H9 (cell line): ENCODE measurements around the gene PGBD5. TPM values are rescaled to one million over a fixed set of nuclear protein-coding genes. Genes with fewer than 3 reads are reported as not detected.

ENCODE experiments used
- DNase-seq: peaks from one replicate; pipeline ENCODE4 v3.0.0-alpha.2; 2017
- H2AFZ ChIP-seq: one replicate; pipeline ENCODE4 v1.6.1; 2013; ENCODE audit warnings: mild to moderate bottlenecking, low read length, control low read depth, moderate library complexity
- H2AK5ac ChIP-seq: 2 replicates; pipeline ENCODE4 v1.6.1; 2013; ENCODE audit warnings: low read length, control low read depth, mixed read lengths; ENCODE audit not compliant: insufficient read length
- H2BK120ac ChIP-seq: one replicate; pipeline ENCODE4 v1.6.1; 2013; ENCODE audit warnings: low read depth, mild to moderate bottlenecking, low read length, control low read depth, inconsistent platforms; ENCODE audit not compliant: poor library complexity, severe bottlenecking
- H2BK12ac ChIP-seq: 2 replicates; pipeline ENCODE4 v1.6.1; 2013; ENCODE audit warnings: low read length, control low read depth, mixed read lengths, low read depth; ENCODE audit not compliant: insufficient read length
- H2BK15ac ChIP-seq: 2 replicates; pipeline ENCODE4 v1.6.1; 2013; ENCODE audit warnings: low read depth, low read length, control low read depth
- H2BK20ac ChIP-seq: one replicate; pipeline ENCODE4 v1.6.1; 2013; ENCODE audit warnings: low read depth, mild to moderate bottlenecking, low read length, control low read depth, inconsistent platforms; ENCODE audit not compliant: poor library complexity, severe bottlenecking
- H2BK5ac ChIP-seq: 2 replicates; pipeline ENCODE4 v1.6.1; 2013; ENCODE audit warnings: low read length, control low read depth, mixed read lengths; ENCODE audit not compliant: insufficient read length
- H3K14ac ChIP-seq: 2 replicates; pipeline ENCODE4 v1.6.1; 2013; ENCODE audit warnings: low read length, control low read depth; ENCODE audit not compliant: insufficient read depth
- H3K18ac ChIP-seq: 2 replicates; pipeline ENCODE4 v1.6.1; 2013; ENCODE audit warnings: low read depth, mild to moderate bottlenecking, mixed read lengths, low read length, control low read depth; ENCODE audit not compliant: insufficient read length
- H3K23ac ChIP-seq: 2 replicates; pipeline ENCODE4 v1.6.1; 2013; ENCODE audit warnings: low read length, control low read depth, mixed read lengths, low read depth; ENCODE audit not compliant: insufficient read length
- H3K23me2 ChIP-seq: 2 replicates; pipeline ENCODE4 v1.6.1; 2013; ENCODE audit warnings: low read depth, mild to moderate bottlenecking, mixed read lengths, low read length, control low read depth; ENCODE audit not compliant: insufficient read length, poor library complexity, severe bottlenecking
- H3K27ac ChIP-seq: 2 replicates; pipeline ENCODE4 v1.5.1; 2013; ENCODE audit warnings: low read length, control low read depth, mixed read lengths, low read depth; ENCODE audit not compliant: insufficient read length
- H3K27me3 ChIP-seq: 2 replicates; pipeline ENCODE4 v1.6.1; 2013; ENCODE audit warnings: low read length, control low read depth, inconsistent platforms; ENCODE audit not compliant: insufficient read depth
- H3K4ac ChIP-seq: 2 replicates; pipeline ENCODE4 v1.6.1; 2013; ENCODE audit warnings: low read depth, mild to moderate bottlenecking, control low read depth, inconsistent platforms, low read length, moderate library complexity
- H3K4me1 ChIP-seq: 2 replicates; pipeline ENCODE4 v1.6.1; 2013; ENCODE audit warnings: low read length, control low read depth, inconsistent platforms; ENCODE audit not compliant: insufficient read depth
- H3K4me2 ChIP-seq: 2 replicates; pipeline ENCODE4 v1.6.1; 2013; ENCODE audit warnings: low read length, control low read depth, mixed read lengths; ENCODE audit not compliant: insufficient read length, insufficient read depth
- H3K56ac ChIP-seq: 2 replicates; pipeline ENCODE4 v1.6.1; 2013; ENCODE audit warnings: low read depth, mild to moderate bottlenecking, mixed read lengths, low read length, control low read depth; ENCODE audit not compliant: insufficient read length
- H3K79me1 ChIP-seq: 2 replicates; pipeline ENCODE4 v1.6.1; 2013; ENCODE audit warnings: low read depth, mild to moderate bottlenecking, moderate library complexity, low read length, control low read depth, inconsistent platforms; ENCODE audit not compliant: insufficient read depth, poor library complexity, severe bottlenecking
- H3K79me2 ChIP-seq: 2 replicates; pipeline ENCODE4 v1.6.1; 2013; ENCODE audit warnings: low read length, control low read depth, inconsistent platforms; ENCODE audit not compliant: insufficient read depth
- H3K9ac ChIP-seq: 2 replicates; pipeline ENCODE4 v1.6.1; 2013; ENCODE audit warnings: low read length, control low read depth, mixed read lengths; ENCODE audit not compliant: insufficient read length; ENCODE audit errors: extremely low read depth
- H3K9me3 ChIP-seq: one replicate; pipeline ENCODE4 v1.6.1; 2013; ENCODE audit warnings: low read depth, low read length, inconsistent platforms; ENCODE audit not compliant: control insufficient read depth
- H3T11ph ChIP-seq: one replicate; pipeline ENCODE4 v1.6.1; 2013; ENCODE audit warnings: mild to moderate bottlenecking, low read length, control low read depth, inconsistent platforms
- H4K20me1 ChIP-seq: one replicate; pipeline ENCODE4 v1.6.1; 2013; ENCODE audit not compliant: control insufficient read depth, insufficient read length, insufficient read depth
- H4K5ac ChIP-seq: 2 replicates; pipeline ENCODE4 v1.6.1; 2013; ENCODE audit warnings: low read depth, mild to moderate bottlenecking, mixed read lengths, low read length, control low read depth; ENCODE audit not compliant: insufficient read length
- H4K8ac ChIP-seq: replicated peaks from 2 replicates; pipeline ENCODE4 v1.6.1; 2013; ENCODE audit warnings: low read length, control low read depth, mixed read lengths, low read depth; ENCODE audit not compliant: insufficient read length
- H4K91ac ChIP-seq: 2 replicates; pipeline ENCODE4 v1.6.1; 2013; ENCODE audit warnings: low read depth, mild to moderate bottlenecking, moderate library complexity, mixed read lengths, low read length, control low read depth; ENCODE audit not compliant: insufficient read length
- H3K27ac Mint-ChIP-seq, 3 experiments: 2 replicates in 2 of 3; 3 replicates in 1 of 3; pipeline ENCODE4 v1.8.0; 2020 to 2021; ENCODE audit warnings: mixed read lengths in 3 of 3, mild to moderate bottlenecking in 1 of 3, moderate library complexity in 1 of 3
- H3K27me3 Mint-ChIP-seq: 2 replicates; pipeline ENCODE4 v1.8.0; 2021; ENCODE audit warnings: low read depth, mild to moderate bottlenecking, moderate library complexity, mixed read lengths
- H3K36me3 Mint-ChIP-seq, 3 experiments: 2 replicates in 2 of 3; 3 replicates in 1 of 3; pipeline ENCODE4 v1.8.0; 2020 to 2021; ENCODE audit warnings: low read depth in 3 of 3, mixed read lengths in 3 of 3; ENCODE audit not compliant: insufficient read depth in 1 of 3
- H3K4me1 Mint-ChIP-seq, 2 experiments: 2 replicates each; pipeline ENCODE4 v1.8.0; 2020; ENCODE audit warnings: mixed read lengths in 2 of 2
- H3K4me3 Mint-ChIP-seq, 2 experiments: 2 replicates in 1 of 2; 3 replicates in 1 of 2; pipeline ENCODE4 v1.8.0; 2020 to 2021; ENCODE audit warnings: mild to moderate bottlenecking in 2 of 2, mixed read lengths in 2 of 2, moderate library complexity in 1 of 2
- H3K9me3 Mint-ChIP-seq, 2 experiments: 2 replicates in 1 of 2; 3 replicates in 1 of 2; pipeline ENCODE4 v1.8.0; 2020; ENCODE audit warnings: mild to moderate bottlenecking in 2 of 2, mixed read lengths in 2 of 2, moderate library complexity in 1 of 2
- CTCF ChIP-seq: fragments of 200-600 bp; sonication (generic); conservative IDR thresholded peaks from 3 replicates; pipeline ENCODE4 v1.8.0; 2021; ENCODE audit warnings: antibody characterized with exemption, mild to moderate bottlenecking
- WGBS: extraction: QIAGEN DNeasy Blood & Tissue Kit; methylation state at CpG from one replicate; pipeline ENCODE4 v1.1.7; 2013; ENCODE audit warnings: missing lambda C conversion rate, low lambda C conversion rate, mixed read lengths; ENCODE audit not compliant: insufficient read length; ENCODE audit errors: extremely low coverage; 5-methylcytosine and 5-hydroxymethylcytosine counted together
- total RNA-seq: library from RNA; stranded (reverse); gene quantifications from 2 replicates; pipeline ENCODE4 v1.2.1, GENCODE V29; 2021

The PGBD5 gene
- total RNA-seq, 1 experiment from 2014 or later, result 19.1 TPM

GRCh38 chr1:230312676-230313075 is 113.5 kb downstream of the PGBD5 start:
- Mint-ChIP-seq H3K27me3 (no peaks in the 10 kb centered on the region; the same call in none of the 2 replicates), H3K4me3 (no peak overlapping the region), H3K9me3 (no peaks in the 10 kb centered on the region), H3K36me3 (no peaks in the 10 kb centered on the region), H3K27ac (0 out of 7 replicates have a peak overlapping the region, but pooled peaks of 1 of the 3 experiments have one; percentile 48), H3K4me1 (peaks cover 4 to 7% of the 10 kb centered on the region in 2 experiments; a peak in 3 of 4 replicates)
- no peak overlapping the region for H4K91ac ChIP-seq
- no peaks in the 10 kb centered on the region for H3K4me1 ChIP-seq
- H3K4ac ChIP-seq, result no peak overlapping the region
- H3K18ac ChIP-seq, result no peak overlapping the region
- no peak overlapping the region for H2BK120ac ChIP-seq
- H3K14ac ChIP-seq, result no peak overlapping the region
- no peak overlapping the region for H4K8ac ChIP-seq
- no peak overlapping the region for H2BK5ac ChIP-seq
- H2BK20ac ChIP-seq, result no peak overlapping the region
- H3K79me1 ChIP-seq, result no peaks in the 10 kb centered on the region
- H3K56ac ChIP-seq, result no peak overlapping the region
- H3K23me2 ChIP-seq, result peaks cover 3% of the 10 kb centered on the region
- peaks cover 2% of the 10 kb centered on the region for H4K20me1 ChIP-seq
- H2BK15ac ChIP-seq, result no peak overlapping the region
- H2BK12ac ChIP-seq, result no peak overlapping the region
- no peak overlapping the region for H3T11ph ChIP-seq
- no peak for DNase-seq
- no peaks in the 10 kb centered on the region for H3K79me2 ChIP-seq
- H3K23ac ChIP-seq, result no peak overlapping the region
- H3K27ac ChIP-seq, result no peak overlapping the region
- H3K4me2 ChIP-seq, result no peak overlapping the region
- H4K5ac ChIP-seq, result no peak overlapping the region
- no peak overlapping the region for H2AK5ac ChIP-seq
- H3K9ac ChIP-seq, result no peak overlapping the region
- no CpG with 5 or more reads among the region's 3 CpGs for WGBS
- no peak overlapping the region for H2AFZ ChIP-seq
- H3K27me3 ChIP-seq, result no peaks in the 10 kb centered on the region
- no peaks in the 10 kb centered on the region for H3K9me3 ChIP-seq
- no peak for TF ChIP-seq CTCF
